GM10847 (cell line): ENCODE data around the gene ADPRH.

Source experiments
- POLR2A ChIP-seq: IDR thresholded peaks from 2 replicates; pipeline ENCODE4 v1.6.1; 2011; ENCODE audit not compliant: insufficient read length; ENCODE audit errors: extremely low read depth

The ADPRH gene

DNA sequence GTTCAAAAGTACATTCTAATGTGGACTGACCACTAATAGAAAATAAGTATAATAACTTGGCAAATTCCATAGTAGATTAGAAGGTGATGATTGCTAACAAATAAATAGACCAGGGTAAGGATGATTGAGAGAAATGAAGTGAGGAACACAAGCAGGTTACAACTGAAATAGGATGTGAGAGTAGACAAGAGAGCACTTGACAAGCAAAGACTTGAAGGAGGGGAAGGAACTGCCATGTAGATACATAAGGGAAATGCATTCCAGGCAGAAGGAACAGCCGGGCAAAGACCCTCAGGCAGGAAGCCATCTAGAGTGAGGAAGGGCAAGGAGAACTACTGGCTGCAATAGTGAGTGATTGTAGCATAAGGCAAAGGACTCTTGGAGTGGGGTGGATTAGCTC is 23.4 kb downstream of the ADPRH start:
- TF ChIP-seq POLR2A: no peak

DNA sequence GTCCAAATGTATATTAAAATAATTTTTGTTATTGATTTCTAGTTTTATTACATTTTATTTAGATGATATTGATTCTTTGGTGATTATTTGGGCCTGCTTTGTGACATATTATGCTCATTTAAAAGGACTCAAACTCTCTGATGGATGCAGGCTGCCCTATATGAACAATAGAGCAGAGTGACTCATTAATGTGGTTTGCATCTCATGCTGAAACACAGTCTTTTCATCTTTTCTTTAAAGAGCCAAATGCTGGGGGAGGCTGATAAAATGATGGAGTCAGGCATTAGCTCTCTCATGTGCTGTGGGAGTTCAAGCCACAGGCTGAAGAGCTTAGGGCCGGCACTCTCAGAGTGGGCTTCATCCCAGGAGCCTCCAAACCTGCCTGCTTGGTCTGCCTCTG is 25.6 kb downstream of the ADPRH start:
- TF ChIP-seq POLR2A: no peak

- TF ChIP-seq POLR2A: no peak
Observed at GRCh38 chr3:119608405-119609000, 29.2 kb downstream of the ADPRH start.

DNA sequence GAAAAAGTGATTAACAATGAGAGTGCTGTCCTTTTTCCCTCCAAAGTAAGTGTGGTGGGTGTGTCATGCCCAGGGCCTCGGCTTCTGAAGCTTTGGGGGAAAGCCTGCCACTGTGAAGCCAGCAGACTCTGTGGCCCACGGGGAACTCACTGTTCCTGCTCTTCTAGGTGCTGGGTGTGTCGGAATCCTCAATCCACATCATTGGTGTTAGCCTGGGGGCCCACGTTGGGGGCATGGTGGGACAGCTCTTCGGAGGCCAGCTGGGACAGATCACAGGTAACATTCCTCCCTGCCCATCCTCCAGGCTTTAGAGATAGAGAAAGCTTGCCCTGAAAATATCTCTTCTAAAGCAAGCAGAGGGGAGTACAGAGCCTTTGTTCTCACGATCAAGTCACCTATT is 30.0 kb downstream of the ADPRH start:
- TF ChIP-seq POLR2A: no peak

DNA sequence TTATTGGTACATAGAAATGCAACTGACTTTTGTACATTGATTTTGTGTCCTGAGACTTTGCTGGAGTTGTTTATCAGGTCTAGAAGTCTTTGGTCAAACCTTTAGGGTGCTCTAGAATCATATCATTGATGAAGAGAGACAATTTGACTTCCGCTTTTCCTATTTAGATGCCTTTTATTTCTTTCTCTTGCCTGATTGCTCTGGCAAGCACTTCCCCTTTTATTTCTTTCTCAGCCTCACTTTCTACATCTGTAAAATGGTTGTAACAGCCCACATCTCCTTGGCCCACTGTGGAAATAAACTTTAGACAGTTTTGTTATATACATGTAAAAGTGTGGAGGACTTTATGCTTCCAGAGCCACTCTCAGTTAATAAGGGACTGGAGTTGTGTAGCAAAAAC is 32.4 kb downstream of the ADPRH start:
- TF ChIP-seq POLR2A: no peak

DNA sequence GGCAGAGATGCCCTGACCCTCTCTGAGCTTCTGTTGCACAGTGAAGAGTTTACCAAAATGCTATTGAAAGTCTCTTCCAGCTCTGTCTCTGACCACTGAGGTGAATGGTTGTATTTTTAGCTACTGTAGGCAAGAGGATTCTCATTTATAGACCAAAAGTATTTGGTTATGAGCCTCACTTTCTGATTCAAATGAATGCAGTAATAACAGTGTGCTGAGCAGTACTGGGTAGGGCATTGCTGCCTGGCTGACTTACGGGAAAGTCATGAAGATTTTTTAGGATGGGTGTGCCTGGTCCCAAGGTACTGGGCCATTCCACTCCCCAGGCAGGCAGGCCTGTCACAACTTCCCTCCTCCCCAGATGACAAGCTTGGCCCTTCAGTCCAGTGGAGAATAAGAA is 33.9 kb downstream of the ADPRH start:
- TF ChIP-seq POLR2A: no peak

- TF ChIP-seq POLR2A: no peak
Observed at GRCh38 chr3:119613872-119614271, 34.6 kb downstream of the ADPRH start.

DNA sequence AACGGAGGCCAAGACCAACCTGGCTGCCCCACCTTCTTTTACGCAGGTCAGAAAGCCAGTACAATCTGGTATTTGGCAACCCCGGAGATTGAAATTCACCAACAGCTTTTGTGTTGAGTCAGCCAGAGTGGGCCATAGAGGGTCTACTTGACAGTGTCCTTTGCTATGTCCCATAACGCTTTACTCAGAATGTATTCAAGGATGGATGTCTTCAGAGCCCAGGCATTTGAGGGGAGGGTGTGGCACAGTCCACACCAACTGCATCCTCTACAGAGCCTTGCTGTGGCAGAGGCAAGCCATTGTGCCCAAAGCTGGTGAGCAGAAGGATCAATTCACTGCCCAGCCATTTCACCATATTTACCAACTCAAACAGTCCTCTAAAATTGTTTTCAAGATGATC is 36.8 kb downstream of the ADPRH start:
- TF ChIP-seq POLR2A: no peak

GRCh38 chr3:119619094-119619493 is 39.8 kb downstream of the ADPRH start:
- TF ChIP-seq POLR2A: no peak

DNA sequence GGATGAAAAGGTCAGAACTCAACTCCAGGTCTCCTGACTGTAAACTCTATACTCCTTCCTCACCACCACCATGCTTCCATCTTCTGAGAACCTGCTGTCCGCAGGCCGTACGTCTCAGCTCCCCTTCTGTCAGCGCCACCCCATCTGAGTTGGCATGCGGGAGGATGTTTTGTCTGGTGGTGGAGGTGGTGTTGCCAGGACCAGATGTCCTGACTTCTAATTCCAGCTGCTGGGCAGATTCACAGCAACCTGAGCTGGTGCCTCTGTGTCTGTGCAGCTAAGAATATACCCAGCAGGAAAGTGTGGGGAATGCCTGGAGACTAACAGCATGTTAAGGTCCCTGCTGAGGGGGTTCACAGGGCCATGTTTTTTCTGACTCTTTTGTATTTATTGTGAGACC is 41.6 kb downstream of the ADPRH start:
- TF ChIP-seq POLR2A: no peak

GRCh38 chr3:119624002-119624720 is 44.9 kb downstream of the ADPRH start:
- TF ChIP-seq POLR2A: no peak

DNA sequence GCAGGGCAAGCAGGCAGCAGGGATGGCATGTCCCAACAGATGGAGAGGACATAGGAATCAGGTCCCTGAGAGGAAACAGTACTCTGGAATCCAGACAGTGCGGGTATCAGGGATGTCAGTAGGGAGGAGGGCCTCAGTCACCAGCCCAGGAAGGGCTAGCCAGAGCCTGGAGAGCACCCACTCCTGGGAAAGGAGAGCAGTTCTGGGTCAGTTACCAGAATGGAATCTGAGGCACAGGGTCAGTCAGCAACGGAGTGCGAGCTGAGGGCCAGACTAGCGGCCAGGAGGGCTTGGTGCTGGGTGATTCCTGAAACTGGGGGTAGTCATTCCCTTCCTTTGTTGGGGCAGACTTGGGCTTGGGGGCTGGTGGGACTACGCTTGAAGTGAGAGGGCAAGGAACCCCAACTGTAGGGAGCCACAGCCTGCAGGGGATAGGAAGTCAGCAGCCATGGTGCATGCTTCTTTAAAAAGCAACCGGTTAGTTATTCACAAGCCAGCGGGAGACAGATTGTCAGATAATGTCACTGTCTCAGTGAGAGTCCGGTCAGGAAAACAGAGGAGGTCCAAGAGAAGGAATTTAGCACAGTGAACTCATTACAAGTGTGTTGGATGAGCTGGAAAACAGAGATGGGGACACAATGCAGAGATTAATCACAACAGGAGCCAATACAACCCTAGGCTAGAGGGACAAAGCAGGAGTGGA is 46.3 kb downstream of the ADPRH start:
- TF ChIP-seq POLR2A: no peak

GRCh38 chr3:119626196-119626595 is 46.9 kb downstream of the ADPRH start:
- TF ChIP-seq POLR2A: no peak

DNA sequence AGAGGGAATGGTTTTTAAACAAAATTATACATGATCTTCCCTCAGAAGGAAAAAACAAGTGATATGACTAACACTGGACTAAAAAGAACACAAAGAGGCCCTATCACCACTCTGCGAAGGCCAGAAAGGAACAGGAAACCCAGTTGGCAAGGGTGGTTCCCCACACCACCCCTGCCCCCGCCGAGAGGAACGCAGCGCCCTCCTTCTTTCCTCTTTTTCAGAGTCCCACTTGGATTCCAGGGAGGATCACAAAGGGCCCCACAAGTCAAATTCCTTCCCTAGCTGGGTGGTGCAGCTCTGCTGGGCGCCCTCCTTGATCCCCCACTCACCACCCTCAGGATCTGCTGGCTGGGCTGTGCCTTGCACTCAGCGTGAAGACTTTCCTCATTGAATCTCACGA is 48.2 kb downstream of the ADPRH start:
- no peak for TF ChIP-seq POLR2A

GRCh38 chr3:119628390-119628789 is 49.1 kb downstream of the ADPRH start:
- TF ChIP-seq POLR2A: no peak

DNA sequence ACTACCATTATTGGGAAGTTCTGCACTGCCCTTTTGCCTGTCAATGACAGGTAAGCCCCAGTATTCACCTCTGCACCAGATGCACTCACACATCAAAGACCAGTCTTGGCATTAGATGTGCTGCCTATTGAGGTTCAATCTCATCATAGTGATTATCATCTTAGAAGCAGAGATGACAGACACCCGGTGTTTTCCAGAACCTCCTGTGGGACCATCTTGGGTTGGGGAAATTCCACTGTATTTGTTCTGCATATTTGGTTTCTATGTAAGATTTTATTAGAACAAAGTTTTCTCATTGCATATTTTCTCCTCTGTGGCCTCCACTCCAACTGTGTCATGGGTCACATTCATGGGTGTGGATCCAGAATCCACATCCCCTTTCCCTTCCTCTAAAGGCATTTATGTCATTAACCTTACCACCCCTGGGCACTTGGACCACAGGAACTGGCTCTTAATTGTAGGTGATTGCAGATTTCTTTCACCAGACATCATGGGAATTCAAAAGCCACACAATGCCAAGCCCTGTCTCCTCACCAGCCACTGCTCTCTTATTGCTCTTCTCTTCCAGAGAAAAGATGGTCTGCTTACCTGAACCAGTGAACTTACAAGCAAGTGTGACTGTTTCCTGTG is 49.6 kb downstream of the ADPRH start:
- no peak for TF ChIP-seq POLR2A
